GM12801 (cell line): ENCODE data around the gene ADAM11.

Source experiments
- CTCF ChIP-seq: IDR thresholded peaks from one replicate; pipeline ENCODE4 v1.5.1; 2011; ENCODE audit warnings: control low read depth; ENCODE audit not compliant: insufficient read length; ENCODE audit errors: extremely low read depth

The ADAM11 gene

GRCh38 chr17:44751806-44752205 lies 7.0 kb upstream of the ADAM11 start:
- TF ChIP-seq CTCF: no peak

GRCh38 chr17:44752953-44753861 lies 5.6 kb upstream of the ADAM11 start:
- no peak for TF ChIP-seq CTCF

DNA sequence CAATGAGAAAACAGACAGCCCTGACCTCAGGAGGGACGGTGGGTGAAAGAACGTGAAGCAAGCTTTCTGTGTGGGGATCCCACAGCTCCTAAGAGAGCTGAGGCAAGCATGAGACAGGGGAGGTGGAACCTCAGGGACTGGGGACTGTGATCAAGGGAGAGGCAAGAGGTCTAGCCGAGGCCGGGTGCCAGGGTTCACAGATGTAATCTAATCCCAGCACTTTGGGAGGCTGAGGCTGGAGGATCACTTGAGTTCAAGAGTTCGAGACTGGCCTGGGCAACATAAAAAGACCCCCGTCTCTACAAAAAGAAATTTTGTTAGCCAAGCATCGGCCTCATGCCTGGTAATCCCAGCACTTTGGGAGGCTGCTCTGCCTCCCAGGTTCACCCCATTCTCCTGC lies 4.5 kb upstream of the ADAM11 start:
- no peak for TF ChIP-seq CTCF

DNA sequence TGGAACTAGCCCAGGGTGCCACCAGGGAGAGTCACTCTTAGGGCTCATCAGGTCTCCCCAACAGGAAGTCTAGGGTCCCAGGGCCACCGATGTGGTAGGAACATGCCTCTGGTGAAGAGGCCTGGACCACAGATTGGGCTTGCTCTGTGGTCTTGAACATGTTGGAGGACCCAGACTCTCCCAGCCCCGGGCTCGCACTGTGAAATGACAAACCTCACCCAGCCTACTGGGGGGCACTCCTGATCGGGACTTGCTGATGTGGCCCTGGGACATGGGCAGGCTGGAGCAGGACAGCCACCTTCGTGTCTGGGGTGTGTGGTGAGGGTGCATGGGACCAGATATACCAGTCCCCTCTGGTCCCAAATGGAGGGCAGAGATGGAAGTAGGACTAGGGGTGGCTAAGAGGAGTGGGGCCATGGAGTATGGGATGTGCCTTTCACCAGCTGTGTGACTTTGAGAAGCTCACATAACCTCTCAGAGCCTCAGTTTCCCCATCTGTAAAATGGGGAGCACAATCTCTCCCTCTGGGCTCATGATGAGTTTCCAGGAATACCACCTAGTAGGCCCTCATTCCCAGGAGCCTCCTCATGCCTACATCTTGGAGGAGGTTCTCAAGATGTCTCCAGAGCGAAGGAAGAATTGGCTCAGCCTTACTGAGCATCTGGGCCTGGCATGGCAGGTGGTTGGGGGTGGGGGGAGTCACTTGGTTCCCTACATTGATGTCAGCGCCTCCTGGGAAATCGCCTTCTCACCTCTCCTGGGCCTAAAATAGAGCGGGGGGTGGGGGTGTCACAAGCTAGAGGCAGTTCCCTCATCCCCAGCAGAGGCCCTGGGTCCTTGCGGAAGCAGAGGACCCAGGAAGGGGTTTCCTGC lies 1.5 kb upstream of the ADAM11 start:
- TF ChIP-seq CTCF: no peak

DNA sequence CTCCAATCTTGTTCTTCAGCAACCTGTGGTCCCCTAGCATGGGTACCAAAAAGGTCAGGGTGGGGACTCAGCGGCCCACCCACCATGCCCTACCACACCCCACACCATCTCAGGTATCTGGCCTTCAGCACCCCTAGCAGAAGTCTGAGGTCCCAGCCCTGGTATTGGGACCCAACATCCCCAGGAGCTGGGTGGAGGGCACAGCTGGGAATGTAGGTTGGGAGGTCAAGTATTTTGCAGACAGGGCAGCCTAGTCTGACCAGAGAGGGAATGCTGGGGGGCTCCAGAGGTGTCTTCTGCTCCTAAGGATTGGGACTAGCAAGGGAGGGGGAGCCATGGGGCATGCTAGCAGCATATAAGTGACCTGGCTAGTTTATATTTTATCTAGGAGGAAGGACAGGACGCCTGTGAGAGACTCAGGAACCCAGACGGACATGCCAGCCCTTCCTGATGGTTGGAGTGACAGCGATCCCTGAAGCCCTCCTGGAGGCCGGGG lies 822 bp upstream of the ADAM11 start:
- no peak for TF ChIP-seq CTCF

DNA sequence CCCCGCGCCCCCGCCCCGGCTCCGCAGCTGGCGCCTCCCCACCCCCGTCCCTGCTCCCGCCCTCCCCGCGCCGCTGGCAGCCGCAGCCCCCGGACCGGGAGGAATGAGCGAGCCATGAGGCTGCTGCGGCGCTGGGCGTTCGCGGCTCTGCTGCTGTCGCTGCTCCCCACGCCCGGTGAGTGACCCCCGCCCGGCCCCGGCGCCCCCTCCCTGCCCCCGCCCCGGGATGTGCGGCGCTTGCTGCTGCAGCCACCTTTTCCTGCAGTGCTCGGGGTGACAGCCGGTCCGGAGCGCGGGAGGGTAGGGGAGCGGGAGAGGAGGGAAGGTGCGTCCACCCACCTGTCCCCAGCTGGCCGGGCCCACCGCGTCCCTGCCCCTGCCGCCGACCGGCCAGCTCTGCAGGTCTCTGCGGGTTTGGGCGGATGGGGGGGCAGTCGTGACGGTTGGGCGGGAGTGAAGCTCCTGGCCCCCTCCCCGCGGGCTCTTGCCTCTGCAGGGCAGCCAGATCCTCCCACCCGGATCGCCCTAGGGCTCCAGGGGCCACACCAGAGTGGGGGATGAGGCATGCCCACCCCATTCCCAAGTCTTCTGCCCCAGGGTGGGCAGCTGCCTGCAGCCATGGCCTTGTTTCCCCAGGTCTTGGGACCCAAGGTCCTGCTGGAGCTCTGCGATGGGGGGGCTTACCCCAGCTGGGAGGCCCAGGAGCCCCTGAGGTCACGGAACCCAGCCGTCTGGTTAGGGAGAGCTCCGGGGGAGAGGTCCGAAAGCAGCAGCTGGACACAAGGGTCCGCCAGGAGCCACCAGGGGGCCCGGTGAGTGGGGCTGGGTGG lies 513 bp downstream of the ADAM11 start:
- TF ChIP-seq CTCF: no peak

- no peak for TF ChIP-seq CTCF
Observed at GRCh38 chr17:44759916-44760243, 1.1 kb downstream of the ADAM11 start.
